ENCODE data around the gene BATF.
A peak's percentile ranks its signal among the peaks of the same experiment; 100 is the strongest.

BATF gene

DNA sequence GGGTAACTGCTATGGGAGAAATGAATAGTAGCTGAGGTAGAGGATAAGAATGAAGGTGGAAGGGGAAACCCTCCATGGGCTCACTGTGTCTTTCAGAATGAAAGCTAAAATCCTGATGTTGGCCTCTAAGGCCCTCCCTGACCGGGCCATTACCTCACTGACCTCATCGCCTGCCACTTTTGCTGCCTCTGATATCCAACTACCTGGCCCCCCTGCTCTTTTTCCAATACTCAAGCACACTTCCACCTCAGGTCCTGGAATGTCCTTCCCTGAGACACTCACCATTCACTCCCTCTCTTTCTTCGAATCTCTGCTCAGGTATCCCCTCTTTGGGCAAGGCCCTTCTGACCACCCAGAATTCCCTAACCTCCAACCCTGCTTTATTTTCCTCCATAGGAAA, 1.4 kb upstream of the BATF start:
- no peak overlapping the region for H3K27ac ChIP-seq (ENCODE audit: low read depth, low read length)
- no peak overlapping the region for H3K4me3 ChIP-seq (ENCODE audit: low read depth, low read length)
- H3K4me1 ChIP-seq (ENCODE audit: control insufficient read depth, insufficient read depth, low read length), result 0 out of 2 replicates have a peak, but pooled peaks cover under 1% of the 10 kb centered on the region

GRCh38 chr14:75521415-75522199, 662 bp upstream of the BATF start:
- H3K36me3 ChIP-seq (ENCODE audit: control insufficient read depth, insufficient read depth, low read length), result no peaks in the 10 kb centered on the region
- no peak overlapping the region for H3K4me3 ChIP-seq (ENCODE audit: low read depth, low read length)
- no peak overlapping the region for H3K9ac ChIP-seq (ENCODE audit: low read depth, low read length)
- H3K27me3 ChIP-seq (ENCODE audit: control insufficient read depth, insufficient read depth, low read length), result no peaks in the 10 kb centered on the region
- H3K4me1 ChIP-seq (ENCODE audit: control insufficient read depth, insufficient read depth, low read length), result no peaks in the 10 kb centered on the region
- H3K9me3 ChIP-seq (ENCODE audit: control insufficient read depth, insufficient read depth, low read length), result no peaks in the 10 kb centered on the region
- H3K27ac ChIP-seq (ENCODE audit: low read depth, low read length), result peak overlapping the region; percentile 22

More for the DNA sequence above, 1.4 kb upstream of the BATF start:
- Histone ChIP-seq H3K36me3 (ENCODE audit: control insufficient read depth, insufficient read depth, low read length) (no peaks in the 10 kb centered on the region), H3K9ac (ENCODE audit: low read depth, low read length) (no peak overlapping the region), H3K27me3 (ENCODE audit: control insufficient read depth, insufficient read depth, low read length) (no peaks in the 10 kb centered on the region), H3K9me3 (ENCODE audit: control insufficient read depth, insufficient read depth, low read length) (no peaks in the 10 kb centered on the region)

GRCh38 chr14:75522983-75523318, 682 bp downstream of the BATF start:
- Histone ChIP-seq H3K9ac (ENCODE audit: low read depth, low read length) (no peak overlapping the region), H3K36me3 (ENCODE audit: control insufficient read depth, insufficient read depth, low read length) (no peaks in the 10 kb centered on the region), H3K4me1 (ENCODE audit: control insufficient read depth, insufficient read depth, low read length) (no peaks in the 10 kb centered on the region), H3K9me3 (ENCODE audit: control insufficient read depth, insufficient read depth, low read length) (no peaks in the 10 kb centered on the region), H3K27ac (ENCODE audit: low read depth, low read length) (no peak overlapping the region), H3K27me3 (ENCODE audit: control insufficient read depth, insufficient read depth, low read length) (no peaks in the 10 kb centered on the region), H3K4me3 (ENCODE audit: low read depth, low read length) (no peak overlapping the region)

- H3K4me3 ChIP-seq (ENCODE audit: low read depth, low read length), result no peak overlapping the region
- H3K27ac ChIP-seq (ENCODE audit: low read depth, low read length), result no peak overlapping the region
- no peaks in the 10 kb centered on the region for H3K36me3 ChIP-seq (ENCODE audit: control insufficient read depth, insufficient read depth, low read length)
- H3K4me1 ChIP-seq (ENCODE audit: control insufficient read depth, insufficient read depth, low read length), result no peaks in the 10 kb centered on the region
- no peaks in the 10 kb centered on the region for H3K9me3 ChIP-seq (ENCODE audit: control insufficient read depth, insufficient read depth, low read length)
- H3K9ac ChIP-seq (ENCODE audit: low read depth, low read length), result no peak overlapping the region
- no peaks in the 10 kb centered on the region for H3K27me3 ChIP-seq (ENCODE audit: control insufficient read depth, insufficient read depth, low read length)
These were observed 1.5 kb downstream of the BATF start for GRCh38 chr14:75523771-75524171.

GRCh38 chr14:75525969-75526368, 3.7 kb downstream of the BATF start:
- Histone ChIP-seq H3K9me3 (ENCODE audit: control insufficient read depth, insufficient read depth, low read length) (no peaks in the 10 kb centered on the region), H3K27ac (ENCODE audit: low read depth, low read length) (no peak overlapping the region), H3K4me3 (ENCODE audit: low read depth, low read length) (no peak overlapping the region), H3K36me3 (ENCODE audit: control insufficient read depth, insufficient read depth, low read length) (no peaks in the 10 kb centered on the region), H3K27me3 (ENCODE audit: control insufficient read depth, insufficient read depth, low read length) (no peaks in the 10 kb centered on the region), H3K9ac (ENCODE audit: low read depth, low read length) (no peak overlapping the region), H3K4me1 (ENCODE audit: control insufficient read depth, insufficient read depth, low read length) (no peaks in the 10 kb centered on the region)

GRCh38 chr14:75527449-75528163, 5.3 kb downstream of the BATF start:
- H3K36me3 ChIP-seq (ENCODE audit: control insufficient read depth, insufficient read depth, low read length), result no peaks in the 10 kb centered on the region
- no peaks in the 10 kb centered on the region for H3K9me3 ChIP-seq (ENCODE audit: control insufficient read depth, insufficient read depth, low read length)
- no peak overlapping the region for H3K9ac ChIP-seq (ENCODE audit: low read depth, low read length)
- H3K27ac ChIP-seq (ENCODE audit: low read depth, low read length), result no peak overlapping the region
- no peaks in the 10 kb centered on the region for H3K4me1 ChIP-seq (ENCODE audit: control insufficient read depth, insufficient read depth, low read length)
- no peak overlapping the region for H3K4me3 ChIP-seq (ENCODE audit: low read depth, low read length)
- no peaks in the 10 kb centered on the region for H3K27me3 ChIP-seq (ENCODE audit: control insufficient read depth, insufficient read depth, low read length)

GRCh38 chr14:75531256-75531655, 9.0 kb downstream of the BATF start:
- no peaks in the 10 kb centered on the region for H3K36me3 ChIP-seq (ENCODE audit: control insufficient read depth, insufficient read depth, low read length)
- no peaks in the 10 kb centered on the region for H3K4me1 ChIP-seq (ENCODE audit: control insufficient read depth, insufficient read depth, low read length)
- H3K9ac ChIP-seq (ENCODE audit: low read depth, low read length), result no peak overlapping the region
- H3K27me3 ChIP-seq (ENCODE audit: control insufficient read depth, insufficient read depth, low read length), result no peaks in the 10 kb centered on the region
- H3K9me3 ChIP-seq (ENCODE audit: control insufficient read depth, insufficient read depth, low read length), result no peaks in the 10 kb centered on the region
- no peak overlapping the region for H3K4me3 ChIP-seq (ENCODE audit: low read depth, low read length)
- no peak overlapping the region for H3K27ac ChIP-seq (ENCODE audit: low read depth, low read length)

DNA sequence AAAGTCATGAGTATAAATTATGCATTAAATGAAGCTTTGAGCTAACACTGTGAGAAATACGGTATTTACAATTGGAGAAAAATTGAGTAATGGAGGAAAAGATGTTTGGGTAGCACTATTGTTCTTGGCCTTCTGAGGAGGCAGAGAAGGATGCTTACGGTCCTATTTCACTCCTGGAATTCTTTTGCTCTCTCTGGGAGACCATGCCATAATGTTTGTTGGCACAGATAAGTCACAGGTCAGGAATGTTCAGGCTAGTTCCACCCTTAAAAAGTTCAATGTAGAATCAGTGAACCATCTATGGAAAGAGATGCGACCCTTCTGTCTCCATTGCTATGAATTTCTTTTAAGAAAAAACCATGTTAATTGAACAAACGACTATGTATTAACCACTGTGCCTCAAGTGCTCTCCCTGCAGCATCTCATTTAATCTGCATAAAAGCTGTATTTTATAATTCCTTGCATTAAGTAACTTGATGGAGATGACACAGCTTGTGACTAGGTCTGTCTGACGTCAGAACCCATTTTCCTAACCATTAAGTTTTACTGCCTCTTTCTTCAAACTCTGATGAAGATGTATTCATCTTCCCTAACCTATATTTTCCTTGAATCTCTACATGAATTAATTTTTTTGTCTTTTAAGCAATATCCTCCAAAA, 9.5 kb downstream of the BATF start:
- Histone ChIP-seq H3K36me3 (ENCODE audit: control insufficient read depth, insufficient read depth, low read length) (no peaks in the 10 kb centered on the region), H3K4me3 (ENCODE audit: low read depth, low read length) (no peak overlapping the region), H3K9me3 (ENCODE audit: control insufficient read depth, insufficient read depth, low read length) (no peaks in the 10 kb centered on the region)

DNA sequence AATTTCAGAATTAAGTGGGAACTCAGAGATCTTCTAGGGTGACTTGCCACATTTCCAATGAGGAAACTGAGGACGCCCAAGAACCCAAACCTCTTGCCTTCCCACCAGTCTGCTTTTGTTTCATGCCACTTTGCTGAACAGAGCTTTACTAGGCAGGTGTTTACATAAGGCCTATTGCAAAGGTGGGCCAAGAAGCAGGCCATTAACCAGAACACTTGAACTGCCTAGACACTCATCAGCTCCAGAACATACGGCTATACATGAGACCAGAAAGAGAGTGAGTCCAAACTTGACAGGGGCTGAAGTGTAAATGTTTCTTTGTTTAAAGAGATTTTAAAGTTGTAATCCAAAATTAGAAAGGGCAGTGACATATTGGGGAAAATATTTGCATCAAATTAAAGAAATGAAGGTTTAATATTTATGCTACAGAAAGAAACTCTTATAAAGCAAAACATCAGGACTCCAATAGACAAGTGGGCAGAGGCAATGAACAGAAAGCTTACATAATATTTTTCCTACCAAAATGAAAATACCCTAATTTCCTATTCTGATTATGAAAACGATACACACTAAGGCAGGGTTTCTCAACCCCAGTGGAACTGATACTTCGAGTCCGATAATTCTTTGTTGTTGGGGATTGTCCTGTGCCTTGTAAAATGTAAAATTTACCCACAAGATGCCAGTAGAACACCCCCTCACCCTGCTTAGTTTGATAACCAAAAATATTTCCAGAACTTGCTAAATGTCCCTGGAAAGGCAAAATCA, 11.7 kb downstream of the BATF start:
- no peaks in the 10 kb centered on the region for H3K4me1 ChIP-seq (ENCODE audit: control insufficient read depth, insufficient read depth, low read length)
- H3K9me3 ChIP-seq (ENCODE audit: control insufficient read depth, insufficient read depth, low read length), result no peaks in the 10 kb centered on the region
- H3K36me3 ChIP-seq (ENCODE audit: control insufficient read depth, insufficient read depth, low read length), result no peaks in the 10 kb centered on the region
- no peaks in the 10 kb centered on the region for H3K27me3 ChIP-seq (ENCODE audit: control insufficient read depth, insufficient read depth, low read length)
- no peak overlapping the region for H3K4me3 ChIP-seq (ENCODE audit: low read depth, low read length)
- no peak overlapping the region for H3K27ac ChIP-seq (ENCODE audit: low read depth, low read length)
- H3K9ac ChIP-seq (ENCODE audit: low read depth, low read length), result no peak overlapping the region

More for the DNA sequence above, 9.5 kb downstream of the BATF start:
- Histone ChIP-seq H3K9ac (ENCODE audit: low read depth, low read length) (no peak overlapping the region), H3K27ac (ENCODE audit: low read depth, low read length) (no peak overlapping the region), H3K4me1 (ENCODE audit: control insufficient read depth, insufficient read depth, low read length) (no peaks in the 10 kb centered on the region), H3K27me3 (ENCODE audit: control insufficient read depth, insufficient read depth, low read length) (no peaks in the 10 kb centered on the region)

GRCh38 chr14:75535164-75535898, 13.1 kb downstream of the BATF start:
- H3K27ac ChIP-seq (ENCODE audit: low read depth, low read length), result no peak overlapping the region
- H3K4me3 ChIP-seq (ENCODE audit: low read depth, low read length), result no peak overlapping the region
- no peaks in the 10 kb centered on the region for H3K4me1 ChIP-seq (ENCODE audit: control insufficient read depth, insufficient read depth, low read length)
- no peaks in the 10 kb centered on the region for H3K9me3 ChIP-seq (ENCODE audit: control insufficient read depth, insufficient read depth, low read length)
- H3K27me3 ChIP-seq (ENCODE audit: control insufficient read depth, insufficient read depth, low read length), result no peaks in the 10 kb centered on the region
- no peaks in the 10 kb centered on the region for H3K36me3 ChIP-seq (ENCODE audit: control insufficient read depth, insufficient read depth, low read length)
- no peak overlapping the region for H3K9ac ChIP-seq (ENCODE audit: low read depth, low read length)
